ENCODE results near the gene KRAS.

DNA sequence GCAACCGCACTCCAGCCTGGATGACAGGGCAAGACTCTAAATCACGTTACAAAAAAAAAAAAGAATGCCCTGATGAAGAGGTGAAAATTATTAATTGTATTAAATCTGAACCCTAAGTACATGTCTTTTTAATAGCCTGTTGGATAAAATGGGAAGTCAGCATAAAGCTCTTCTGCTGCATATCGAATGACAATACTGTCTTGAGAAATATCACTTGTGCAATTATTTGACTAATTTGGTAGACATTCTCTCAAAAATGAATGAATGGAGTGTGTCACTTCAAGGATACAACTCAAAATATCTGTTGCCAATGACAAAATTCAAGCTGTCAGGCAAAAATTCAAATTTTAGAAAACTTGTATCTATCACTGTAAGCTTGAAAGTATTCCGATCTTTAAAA, 94.7 kb downstream of the KRAS start:
- TF ChIP-seq, protein P1, sequence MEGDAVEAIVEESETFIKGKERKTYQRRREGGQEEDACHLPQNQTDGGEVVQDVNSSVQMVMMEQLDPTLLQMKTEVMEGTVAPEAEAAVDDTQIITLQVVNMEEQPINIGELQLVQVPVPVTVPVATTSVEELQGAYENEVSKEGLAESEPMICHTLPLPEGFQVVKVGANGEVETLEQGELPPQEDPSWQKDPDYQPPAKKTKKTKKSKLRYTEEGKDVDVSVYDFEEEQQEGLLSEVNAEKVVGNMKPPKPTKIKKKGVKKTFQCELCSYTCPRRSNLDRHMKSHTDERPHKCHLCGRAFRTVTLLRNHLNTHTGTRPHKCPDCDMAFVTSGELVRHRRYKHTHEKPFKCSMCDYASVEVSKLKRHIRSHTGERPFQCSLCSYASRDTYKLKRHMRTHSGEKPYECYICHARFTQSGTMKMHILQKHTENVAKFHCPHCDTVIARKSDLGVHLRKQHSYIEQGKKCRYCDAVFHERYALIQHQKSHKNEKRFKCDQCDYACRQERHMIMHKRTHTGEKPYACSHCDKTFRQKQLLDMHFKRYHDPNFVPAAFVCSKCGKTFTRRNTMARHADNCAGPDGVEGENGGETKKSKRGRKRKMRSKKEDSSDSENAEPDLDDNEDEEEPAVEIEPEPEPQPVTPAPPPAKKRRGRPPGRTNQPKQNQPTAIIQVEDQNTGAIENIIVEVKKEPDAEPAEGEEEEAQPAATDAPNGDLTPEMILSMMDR (conservative IDR thresholded peaks at IDR 0.05), result no peak
- TF ChIP-seq ZFX (IDR thresholded peaks at IDR 0.05), result no peak

All from C4-2B (cell line).